ENCODE results near the gene CH25H.

GRCh38 chr10:89204621-89205185 lies 2.4 kb downstream of the CH25H start:
- TF ChIP-seq CTCF (IDR thresholded peaks at IDR 0.05) = no peak
- no peak for TF ChIP-seq POLR2A (IDR thresholded peaks at IDR 0.05)

Data from testis (tissue), 2 donors.